ENCODE results near the gene SUCLA2.

DNA sequence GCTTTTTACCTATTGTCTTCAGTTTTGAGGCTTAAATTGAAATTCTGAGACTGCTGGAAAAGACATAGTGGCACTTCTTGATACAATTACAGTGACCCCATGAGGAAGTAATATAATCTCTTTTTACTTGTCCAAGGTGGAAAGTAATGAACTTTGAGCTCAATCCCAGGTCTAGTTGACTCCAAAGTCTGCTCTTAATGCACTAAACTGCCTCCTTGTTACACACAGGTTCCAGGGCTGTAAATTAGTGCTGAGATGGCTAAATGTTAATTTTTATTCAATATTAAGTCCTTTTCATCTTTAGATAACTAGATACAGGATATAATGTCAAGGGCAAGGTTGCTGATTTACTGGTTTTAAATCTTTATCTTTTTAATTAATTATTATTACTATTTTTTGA lies 39.0 kb upstream of the SUCLA2 start:
- TF ChIP-seq POLR2A (IDR thresholded peaks at IDR 0.05) = no peak
- TF ChIP-seq, protein P1, sequence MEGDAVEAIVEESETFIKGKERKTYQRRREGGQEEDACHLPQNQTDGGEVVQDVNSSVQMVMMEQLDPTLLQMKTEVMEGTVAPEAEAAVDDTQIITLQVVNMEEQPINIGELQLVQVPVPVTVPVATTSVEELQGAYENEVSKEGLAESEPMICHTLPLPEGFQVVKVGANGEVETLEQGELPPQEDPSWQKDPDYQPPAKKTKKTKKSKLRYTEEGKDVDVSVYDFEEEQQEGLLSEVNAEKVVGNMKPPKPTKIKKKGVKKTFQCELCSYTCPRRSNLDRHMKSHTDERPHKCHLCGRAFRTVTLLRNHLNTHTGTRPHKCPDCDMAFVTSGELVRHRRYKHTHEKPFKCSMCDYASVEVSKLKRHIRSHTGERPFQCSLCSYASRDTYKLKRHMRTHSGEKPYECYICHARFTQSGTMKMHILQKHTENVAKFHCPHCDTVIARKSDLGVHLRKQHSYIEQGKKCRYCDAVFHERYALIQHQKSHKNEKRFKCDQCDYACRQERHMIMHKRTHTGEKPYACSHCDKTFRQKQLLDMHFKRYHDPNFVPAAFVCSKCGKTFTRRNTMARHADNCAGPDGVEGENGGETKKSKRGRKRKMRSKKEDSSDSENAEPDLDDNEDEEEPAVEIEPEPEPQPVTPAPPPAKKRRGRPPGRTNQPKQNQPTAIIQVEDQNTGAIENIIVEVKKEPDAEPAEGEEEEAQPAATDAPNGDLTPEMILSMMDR (IDR thresholded peaks at IDR 0.05) = no peak
